ENCODE measurements around the gene PSMA6.

DNA sequence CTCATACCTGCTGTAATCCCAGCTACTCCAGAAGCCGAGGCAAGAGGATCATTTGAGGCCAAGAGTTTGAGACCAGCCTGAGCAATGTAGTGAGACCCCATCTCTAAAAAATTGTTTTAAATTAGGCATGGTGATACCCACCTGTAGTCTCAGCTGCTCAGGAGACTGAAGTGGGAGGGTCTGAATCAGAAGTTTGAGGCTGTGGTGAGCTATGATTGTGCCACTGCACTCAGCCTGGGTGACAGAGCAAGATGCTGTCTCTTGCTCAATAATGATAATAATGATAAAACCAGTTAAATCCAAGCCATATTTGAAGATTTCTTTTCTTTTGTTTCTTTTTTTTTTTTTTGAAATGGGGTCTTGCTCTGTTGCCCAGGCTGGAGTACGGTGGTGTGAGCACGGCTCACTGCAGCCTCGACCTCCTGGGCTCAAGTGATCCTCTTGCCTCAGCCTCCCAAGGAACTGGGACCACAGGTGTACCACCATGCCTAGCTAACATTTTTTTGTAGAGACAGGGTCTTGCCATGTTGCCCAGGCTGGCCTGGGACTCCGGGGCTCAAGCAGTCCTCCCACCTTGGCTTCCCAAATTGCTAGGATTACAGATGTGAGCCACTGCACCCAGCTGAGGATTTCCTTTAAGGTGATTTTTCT lies 12.8 kb downstream of the PSMA6 start:
- TF ChIP-seq, protein P1, sequence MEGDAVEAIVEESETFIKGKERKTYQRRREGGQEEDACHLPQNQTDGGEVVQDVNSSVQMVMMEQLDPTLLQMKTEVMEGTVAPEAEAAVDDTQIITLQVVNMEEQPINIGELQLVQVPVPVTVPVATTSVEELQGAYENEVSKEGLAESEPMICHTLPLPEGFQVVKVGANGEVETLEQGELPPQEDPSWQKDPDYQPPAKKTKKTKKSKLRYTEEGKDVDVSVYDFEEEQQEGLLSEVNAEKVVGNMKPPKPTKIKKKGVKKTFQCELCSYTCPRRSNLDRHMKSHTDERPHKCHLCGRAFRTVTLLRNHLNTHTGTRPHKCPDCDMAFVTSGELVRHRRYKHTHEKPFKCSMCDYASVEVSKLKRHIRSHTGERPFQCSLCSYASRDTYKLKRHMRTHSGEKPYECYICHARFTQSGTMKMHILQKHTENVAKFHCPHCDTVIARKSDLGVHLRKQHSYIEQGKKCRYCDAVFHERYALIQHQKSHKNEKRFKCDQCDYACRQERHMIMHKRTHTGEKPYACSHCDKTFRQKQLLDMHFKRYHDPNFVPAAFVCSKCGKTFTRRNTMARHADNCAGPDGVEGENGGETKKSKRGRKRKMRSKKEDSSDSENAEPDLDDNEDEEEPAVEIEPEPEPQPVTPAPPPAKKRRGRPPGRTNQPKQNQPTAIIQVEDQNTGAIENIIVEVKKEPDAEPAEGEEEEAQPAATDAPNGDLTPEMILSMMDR (IDR thresholded peaks at IDR 0.05) = no peak
- TF ChIP-seq HDAC2 (IDR thresholded peaks at IDR 0.05) (no peak), POLR2A (IDR thresholded peaks at IDR 0.05; ENCODE audit: low read length) (no peak), CHD2 (IDR thresholded peaks at IDR 0.05; ENCODE audit: low read length, partially characterized antibody) (no peak), MYC (IDR thresholded peaks at IDR 0.05; ENCODE audit: borderline replicate concordance, low read length) (no peak)
- TF ChIP-seq, protein P2, sequence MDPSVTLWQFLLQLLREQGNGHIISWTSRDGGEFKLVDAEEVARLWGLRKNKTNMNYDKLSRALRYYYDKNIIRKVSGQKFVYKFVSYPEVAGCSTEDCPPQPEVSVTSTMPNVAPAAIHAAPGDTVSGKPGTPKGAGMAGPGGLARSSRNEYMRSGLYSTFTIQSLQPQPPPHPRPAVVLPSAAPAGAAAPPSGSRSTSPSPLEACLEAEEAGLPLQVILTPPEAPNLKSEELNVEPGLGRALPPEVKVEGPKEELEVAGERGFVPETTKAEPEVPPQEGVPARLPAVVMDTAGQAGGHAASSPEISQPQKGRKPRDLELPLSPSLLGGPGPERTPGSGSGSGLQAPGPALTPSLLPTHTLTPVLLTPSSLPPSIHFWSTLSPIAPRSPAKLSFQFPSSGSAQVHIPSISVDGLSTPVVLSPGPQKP (IDR thresholded peaks at IDR 0.05; ENCODE audit: low read depth, low read length) = no peak

Measured in A549 (cell line).